ENCODE data around the gene ANKRD13D.

Gene ANKRD13D

GRCh38 chr11:67288198-67288451, 978 bp upstream of the ANKRD13D start:
- DNase-seq = no peak

- peak; percentile 78 to 80 for DNase-seq
Observed at GRCh38 chr11:67288452-67289225, 464 bp upstream of the ANKRD13D start.

- no peak for DNase-seq
Observed at GRCh38 chr11:67289651-67290479, 762 bp downstream of the ANKRD13D start.

GRCh38 chr11:67290801-67291200, 1.7 kb downstream of the ANKRD13D start:
- DNase-seq = no peak

GRCh38 chr11:67291481-67292381, 2.6 kb downstream of the ANKRD13D start:
- no peak for DNase-seq

GRCh38 chr11:67292671-67293070, 3.6 kb downstream of the ANKRD13D start:
- no peak for DNase-seq

- DNase-seq = no peak
Observed at GRCh38 chr11:67293090-67293489, 4.0 kb downstream of the ANKRD13D start.

- DNase-seq = no peak
Observed at GRCh38 chr11:67295846-67296245, 6.7 kb downstream of the ANKRD13D start.

- no peak for DNase-seq
Observed at GRCh38 chr11:67298786-67299185, 9.7 kb downstream of the ANKRD13D start.

GRCh38 chr11:67299471-67300191, 10.5 kb downstream of the ANKRD13D start:
- DNase-seq = no peak

GRCh38 chr11:67300256-67300755, 11.2 kb downstream of the ANKRD13D start:
- no peak for DNase-seq

- no peak for DNase-seq
Observed at GRCh38 chr11:67300756-67301312, 11.7 kb downstream of the ANKRD13D start.

GRCh38 chr11:67301313-67301921, 12.3 kb downstream of the ANKRD13D start:
- DNase-seq = no peak

GRCh38 chr11:67301951-67302516, 12.9 kb downstream of the ANKRD13D start:
- no peak for DNase-seq

GRCh38 chr11:67302571-67303131, 13.5 kb downstream of the ANKRD13D start:
- no peak for DNase-seq

GRCh38 chr11:67303132-67303834, 14.2 kb downstream of the ANKRD13D start, which contains the start of gene SSH3:
TSS of gene SSH3 (plus strand) at chr11:67303530. CDS start at chr11:67303626, 96 bp downstream.
- DNase-seq = peak in 1 of 2 donors; percentile 49

- DNase-seq = no peak
Observed at GRCh38 chr11:67303835-67304411, 14.8 kb downstream of the ANKRD13D start.

- no peak for DNase-seq
Observed at GRCh38 chr11:67304511-67305113, 15.5 kb downstream of the ANKRD13D start.

All from stimulated activated CD4-positive, alpha-beta T cell treated with anti-CD3 and anti-CD28 coated beads, Interleukin-2, amount 100 ng/mL, for 48 hours (primary cell).